ENCODE measurements around the gene CAMK1D. TPM values are rescaled to one million over a fixed set of nuclear protein-coding genes. Genes with fewer than 3 reads are reported as not detected.
A peak's percentile ranks its signal among the peaks of the same experiment; 100 is the strongest.

Gene CAMK1D
- total and polyA plus RNA-seq, 2 of the 8 experiments (the other 6 are each of a cell fraction or from before 2014, with no cell fraction given): 3.5 to 10.6 TPM

GRCh38 chr10:12333380-12334185, 15.8 kb upstream of the CAMK1D start:
- Histone ChIP-seq H3K4me2 (ENCODE audit: insufficient read depth in 1 of 2, low read depth in 2 of 2, low read length in 2 of 2) (no peak overlapping the region), H4K91ac (replicated peaks; ENCODE audit: insufficient read length, low read length) (no peak overlapping the region), H3K9ac (replicated peaks in 1 of 4; ENCODE audit: extremely low read depth in 1 of 4, low read depth in 3 of 4, low read length in 3 of 4) (no peak overlapping the region), H3K23me2 (ENCODE audit: low read depth, low read length) (no peaks in the 10 kb centered on the region), H2AK5ac (ENCODE audit: low read depth, low read length) (no peak overlapping the region), H2BK15ac (ENCODE audit: low read length) (no peak overlapping the region), H2BK120ac (replicated peaks; ENCODE audit: low read depth, low read length) (no peak overlapping the region), H2AFZ (ENCODE audit: low read length) (peak overlapping the region; percentile 78; the same call in 1 of the 2 replicates), H4K5ac (ENCODE audit: insufficient read length, low read depth, low read length) (no peak overlapping the region), H3K36me3 (ENCODE audit: control insufficient read depth in 2 of 4, insufficient read depth in 4 of 4, low read length in 3 of 4) (no peaks in the 10 kb centered on the region), H2BK5ac (ENCODE audit: low read depth, low read length) (no peak overlapping the region), H3K4me1 (replicated peaks in 1 of 4; ENCODE audit: control insufficient read depth in 3 of 4, insufficient read depth in 4 of 4, low read length in 3 of 4) (no peaks in the 10 kb centered on the region), H4K8ac (ENCODE audit: extremely low read depth, insufficient read depth, low read length) (no peak overlapping the region), H2BK12ac (ENCODE audit: low read depth, low read length) (no peak overlapping the region), H4K20me1 (replicated peaks in 1 of 2; ENCODE audit: control insufficient read depth in 1 of 2, insufficient read depth in 2 of 2, low read length in 2 of 2) (no peaks in the 10 kb centered on the region), H3K18ac (ENCODE audit: extremely low read depth, low read length) (no peak overlapping the region), H3K27me3 (replicated peaks in 1 of 4; ENCODE audit: control insufficient read depth in 3 of 4, extremely low read depth in 1 of 4, insufficient read depth in 3 of 4, low read length in 3 of 4) (no peaks in the 10 kb centered on the region), H3K4me3 (ENCODE audit: extremely low read depth in 1 of 4, insufficient read depth in 2 of 4, low read depth in 3 of 4, low read length in 4 of 4) (no peak overlapping the region), H2BK20ac (ENCODE audit: low read length) (no peak overlapping the region), H3K23ac (ENCODE audit: insufficient read length) (no peak overlapping the region), H3K4ac (replicated peaks; ENCODE audit: insufficient read length, low read depth, low read length) (no peak overlapping the region), H3K14ac (ENCODE audit: insufficient read length) (no peak overlapping the region), H3K9me3 (ENCODE audit: insufficient read depth in 2 of 2, low read depth in 1 of 2, low read length in 1 of 2) (no peaks in the 10 kb centered on the region), H3K79me1 (ENCODE audit: low read depth, low read length) (no peaks in the 10 kb centered on the region), H3K79me2 (ENCODE audit: control insufficient read depth in 1 of 2, insufficient read depth in 2 of 2, low read length in 2 of 2) (no peaks in the 10 kb centered on the region), H3K27ac (ENCODE audit: low read depth, low read length) (no peak overlapping the region), H3K56ac (replicated peaks; ENCODE audit: insufficient read length, low read depth, low read length) (no peak overlapping the region)
- ChIA-PET CTCF (ENCODE audit: partially characterized antibody) (interaction anchor here (0.9 to 1.2 kb wide), 3 partner anchors 12 to 466 kb away, joined by 3 to 4 read pairs (median 3); no protein-coding TSS in a partner anchor), POLR2A (ENCODE audit: partially characterized antibody) (no interaction called here)
- 81% methylated on average over 15 of the region's 15 CpGs; no CpG with 5 or more reads in 1 of the 2 experiments for WGBS, 2 experiments (ENCODE audit: extremely low coverage in 1 of 2, insufficient coverage in 1 of 2, insufficient read length in 1 of 2, insufficient replicate concordance in 2 of 2, low coverage in 1 of 2, low lambda C conversion rate in 2 of 2, missing lambda C conversion rate in 1 of 2)
- DNase-seq (ENCODE audit: low read depth in 1 of 2, low spot score in 2 of 2) (no peak), FAIRE-seq (no peak)
- TF ChIP-seq NRF1 (IDR thresholded peaks at IDR 0.05; ENCODE audit: low read depth, low read length): no peak
- no peak for TF ChIP-seq TCF12 (IDR thresholded peaks at IDR 0.05; ENCODE audit: low read depth, low read length)
- no peak for TF ChIP-seq EZH2 (IDR thresholded peaks at IDR 0.05; ENCODE audit: low read depth, low read length, severe bottlenecking)

Measured in H1 (cell line).